Measurements from ENCODE around the gene SPACA5B.
"Not testable (repeated sequence)": the region's sequence is repeated elsewhere in the genome, so short reads cannot be mapped to it uniquely, and the experiment has no call there.

SPACA5B gene

GRCh38 chrX:48130326-48130725, at the start of gene SPACA5B:
Gene SPACA5B (plus strand): TSS chrX:48130626. CDS start chrX:48130688, 62 bp downstream.
- H3K9me3 Mint-ChIP-seq (ENCODE audit: low read depth); H3K27ac Mint-ChIP-seq; H3K36me3 Mint-ChIP-seq; H3K4me1 Mint-ChIP-seq (ENCODE audit: low read depth); H3K27me3 Mint-ChIP-seq; H3K4me3 Mint-ChIP-seq: not testable (repeated sequence)

DNA sequence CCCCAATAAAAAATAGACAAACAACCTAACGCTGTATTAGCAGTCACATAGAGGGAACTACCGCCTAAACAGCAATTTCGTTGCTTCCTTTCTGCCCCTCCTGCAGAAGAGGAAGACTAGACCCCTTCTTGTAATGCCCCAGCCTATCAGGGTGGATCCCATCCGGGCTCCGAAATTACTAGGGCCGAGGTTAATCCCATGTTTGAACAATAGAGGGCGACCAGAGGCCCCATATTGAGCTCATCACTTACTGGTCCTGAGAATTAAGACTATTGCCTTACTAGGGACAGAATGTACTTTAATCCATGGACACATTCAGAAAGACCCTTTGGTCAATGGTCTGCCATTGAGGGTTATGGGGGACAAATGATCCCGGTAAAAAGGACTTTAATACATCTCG, 47.2 kb upstream of the SPACA5B start:
- Mint-ChIP-seq H3K4me3 (no peak overlapping the region), H3K27ac (no peak overlapping the region), H3K36me3 (no peaks in the 10 kb centered on the region), H3K4me1 (ENCODE audit: low read depth) (no peaks in the 10 kb centered on the region), H3K27me3 (no peaks in the 10 kb centered on the region), H3K9me3 (ENCODE audit: low read depth) (no peaks in the 10 kb centered on the region)

DNA sequence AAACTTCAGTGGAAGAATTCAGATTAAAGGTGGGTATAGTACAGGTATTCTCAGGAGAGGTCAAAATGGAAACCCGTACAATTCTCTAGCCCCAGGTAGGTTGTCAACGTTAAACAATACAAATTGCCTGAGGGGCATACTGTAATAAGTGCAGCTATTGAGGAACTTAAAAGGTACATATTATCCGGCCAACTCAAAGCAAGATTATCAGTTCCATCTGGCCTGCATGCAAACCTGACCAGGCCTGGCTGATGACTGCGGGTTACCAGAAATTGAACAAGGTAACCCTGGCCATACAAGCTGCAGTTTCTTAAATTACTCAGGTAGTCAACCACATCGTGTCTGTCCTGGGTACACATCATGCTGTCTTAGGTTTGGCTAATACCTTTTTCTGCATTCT, 46.7 kb upstream of the SPACA5B start:
- no peaks in the 10 kb centered on the region for H3K27me3 Mint-ChIP-seq
- H3K9me3 Mint-ChIP-seq (ENCODE audit: low read depth) = no peaks in the 10 kb centered on the region
- H3K4me1 Mint-ChIP-seq (ENCODE audit: low read depth) = no peaks in the 10 kb centered on the region
- no peak overlapping the region for H3K27ac Mint-ChIP-seq
- no peak overlapping the region for H3K4me3 Mint-ChIP-seq
- H3K36me3 Mint-ChIP-seq = no peaks in the 10 kb centered on the region

DNA sequence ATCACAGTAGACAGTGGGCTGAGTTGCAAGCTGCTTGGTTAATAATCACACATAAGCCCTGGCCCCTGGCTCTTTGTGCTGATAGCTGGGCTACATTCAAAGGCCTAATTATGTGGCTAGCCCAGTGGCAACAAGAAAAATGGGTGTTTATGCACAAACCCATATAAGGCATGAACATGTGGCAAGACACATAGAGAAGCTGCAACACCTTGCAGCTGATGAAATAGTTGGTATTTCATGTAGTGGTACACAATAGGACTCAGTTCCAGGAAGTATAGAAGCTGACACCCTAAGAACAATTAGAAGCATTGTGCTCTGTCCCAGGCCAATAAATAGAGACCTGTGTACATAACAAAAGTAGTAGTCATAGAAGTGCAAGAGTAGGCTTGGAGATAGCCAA, 44.3 kb upstream of the SPACA5B start:
- Mint-ChIP-seq H3K27me3 (no peaks in the 10 kb centered on the region), H3K36me3 (no peaks in the 10 kb centered on the region), H3K9me3 (ENCODE audit: low read depth) (no peaks in the 10 kb centered on the region), H3K27ac (no peak overlapping the region), H3K4me3 (no peak overlapping the region), H3K4me1 (ENCODE audit: low read depth) (no peaks in the 10 kb centered on the region)

DNA sequence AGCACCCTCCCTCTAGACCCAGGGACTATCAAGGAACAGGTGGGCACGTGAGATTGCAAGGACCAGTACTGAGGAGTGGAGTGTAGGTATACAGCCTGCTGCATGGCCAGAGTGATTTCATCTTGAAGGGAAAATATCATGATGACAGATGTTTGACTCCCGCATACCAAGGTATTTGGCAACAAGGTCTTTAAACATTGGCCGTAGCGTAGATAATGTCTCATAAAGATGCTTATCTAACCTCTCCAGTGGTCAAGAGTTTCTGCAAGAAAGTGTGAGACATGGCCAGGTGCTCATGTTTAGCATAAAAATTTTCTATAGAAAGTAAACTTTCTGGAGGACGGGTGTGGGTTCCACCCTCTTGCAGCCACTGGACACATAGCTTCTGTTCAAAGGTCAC, 40.3 kb upstream of the SPACA5B start:
- Mint-ChIP-seq H3K9me3 (ENCODE audit: low read depth) (no peaks in the 10 kb centered on the region), H3K4me3 (no peak overlapping the region), H3K27me3 (no peaks in the 10 kb centered on the region), H3K36me3 (no peaks in the 10 kb centered on the region), H3K27ac (no peak overlapping the region), H3K4me1 (ENCODE audit: low read depth) (no peaks in the 10 kb centered on the region)

DNA sequence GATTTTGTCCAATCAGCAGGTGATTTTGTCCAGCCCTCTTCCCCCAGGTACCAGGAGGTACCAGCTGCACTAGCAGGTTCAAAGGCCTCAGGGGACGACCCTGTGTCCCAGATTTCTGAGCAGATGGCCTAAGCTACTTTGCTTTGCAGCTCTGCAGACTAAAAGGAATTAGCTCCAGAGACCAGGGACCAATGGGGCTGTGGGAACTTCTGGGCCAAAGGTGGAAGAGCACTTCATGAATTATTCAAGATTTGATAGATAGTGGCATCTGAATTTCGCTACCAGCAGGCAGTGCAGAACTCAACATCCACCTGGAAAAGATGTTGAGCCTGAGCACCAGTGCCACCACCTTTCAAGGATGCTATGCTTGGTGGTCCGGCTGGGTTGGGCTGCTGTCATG, 37.9 kb upstream of the SPACA5B start:
- not testable (repeated sequence) for H3K4me1 Mint-ChIP-seq (ENCODE audit: low read depth); H3K27ac Mint-ChIP-seq; H3K36me3 Mint-ChIP-seq; H3K4me3 Mint-ChIP-seq; H3K9me3 Mint-ChIP-seq (ENCODE audit: low read depth); H3K27me3 Mint-ChIP-seq

- Mint-ChIP-seq H3K9me3 (ENCODE audit: low read depth) (no peaks in the 10 kb centered on the region), H3K27ac (no peak overlapping the region), H3K36me3 (no peaks in the 10 kb centered on the region), H3K4me1 (ENCODE audit: low read depth) (peaks cover 1% of the 10 kb centered on the region), H3K4me3 (no peak overlapping the region), H3K27me3 (no peaks in the 10 kb centered on the region)
Measured at GRCh38 chrX:48101443-48101842, 29.0 kb upstream of the SPACA5B start.

DNA sequence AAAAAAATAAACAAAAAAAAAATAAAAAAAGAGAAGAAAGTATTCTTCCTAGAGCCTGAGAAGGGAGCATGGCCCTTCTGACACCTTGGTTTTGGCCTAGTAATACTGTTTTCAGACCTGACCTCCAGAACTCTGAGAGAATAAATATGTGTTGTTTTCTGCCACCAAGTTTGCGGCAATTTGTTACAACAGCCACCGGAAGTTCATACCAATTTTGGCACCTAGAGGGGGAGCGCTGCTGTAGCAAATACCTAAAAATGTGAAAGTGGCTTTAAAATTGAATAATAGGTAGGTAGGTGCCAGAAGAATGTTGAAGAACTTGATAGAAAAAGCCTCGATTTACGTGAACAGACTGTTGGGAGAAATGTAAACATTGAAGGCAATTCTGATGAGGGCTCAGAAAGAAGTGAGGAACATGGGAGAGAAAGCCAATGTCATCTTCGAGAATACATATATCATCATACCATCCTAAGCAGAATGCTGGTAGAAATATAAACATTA, 27.5 kb upstream of the SPACA5B start:
- Mint-ChIP-seq H3K9me3 (ENCODE audit: low read depth) (no peaks in the 10 kb centered on the region), H3K4me3 (no peak overlapping the region), H3K27me3 (no peaks in the 10 kb centered on the region)

GRCh38 chrX:48107717-48108116, 22.7 kb upstream of the SPACA5B start:
- Mint-ChIP-seq H3K36me3 (no peaks in the 10 kb centered on the region), H3K4me3 (no peak overlapping the region), H3K27me3 (no peaks in the 10 kb centered on the region), H3K4me1 (ENCODE audit: low read depth) (peaks cover 1% of the 10 kb centered on the region), H3K27ac (no peak overlapping the region), H3K9me3 (ENCODE audit: low read depth) (no peaks in the 10 kb centered on the region)

More for the DNA sequence above, 27.5 kb upstream of the SPACA5B start:
- peaks cover 1% of the 10 kb centered on the region for H3K4me1 Mint-ChIP-seq (ENCODE audit: low read depth)
- H3K27ac Mint-ChIP-seq = no peak overlapping the region
- no peaks in the 10 kb centered on the region for H3K36me3 Mint-ChIP-seq

DNA sequence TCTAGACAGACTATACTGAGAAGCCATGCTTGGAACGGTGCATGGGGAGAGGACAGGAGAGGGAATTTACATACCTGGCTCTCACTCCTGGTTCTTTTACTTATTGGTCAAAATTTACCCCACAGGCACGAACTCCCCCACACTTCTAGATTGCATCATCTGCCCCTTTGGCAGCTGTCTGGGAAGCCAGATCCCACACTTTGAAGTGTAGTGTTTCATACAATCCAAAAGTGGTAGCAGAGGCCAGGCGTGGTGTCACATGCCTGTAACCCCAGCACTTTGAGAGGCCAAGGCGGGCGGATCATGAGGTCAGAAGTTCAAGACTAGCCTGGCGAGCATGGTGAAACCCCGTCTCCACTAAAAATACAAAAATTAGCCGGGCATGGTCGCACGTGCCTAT, 5.1 kb upstream of the SPACA5B start:
- H3K36me3 Mint-ChIP-seq; H3K4me1 Mint-ChIP-seq (ENCODE audit: low read depth); H3K27me3 Mint-ChIP-seq; H3K9me3 Mint-ChIP-seq (ENCODE audit: low read depth); H3K4me3 Mint-ChIP-seq; H3K27ac Mint-ChIP-seq: not testable (repeated sequence)

GRCh38 chrX:48132308-48132844, 1.9 kb downstream of the SPACA5B start:
- H3K27ac Mint-ChIP-seq; H3K4me1 Mint-ChIP-seq (ENCODE audit: low read depth); H3K4me3 Mint-ChIP-seq; H3K9me3 Mint-ChIP-seq (ENCODE audit: low read depth); H3K27me3 Mint-ChIP-seq; H3K36me3 Mint-ChIP-seq: not testable (repeated sequence)

GRCh38 chrX:48139076-48139475, 8.7 kb downstream of the SPACA5B start:
- not testable (repeated sequence) for H3K4me3 Mint-ChIP-seq; H3K27me3 Mint-ChIP-seq; H3K9me3 Mint-ChIP-seq (ENCODE audit: low read depth); H3K27ac Mint-ChIP-seq; H3K36me3 Mint-ChIP-seq
- peaks cover 14% of the 10 kb centered on the region for H3K4me1 Mint-ChIP-seq (ENCODE audit: low read depth)

- not testable (repeated sequence) for H3K27me3 Mint-ChIP-seq; H3K4me3 Mint-ChIP-seq; H3K27ac Mint-ChIP-seq; H3K36me3 Mint-ChIP-seq; H3K9me3 Mint-ChIP-seq (ENCODE audit: low read depth)
- H3K4me1 Mint-ChIP-seq (ENCODE audit: low read depth) = peaks cover 22% of the 10 kb centered on the region
Measured at GRCh38 chrX:48141810-48142508, 11.5 kb downstream of the SPACA5B start.

DNA sequence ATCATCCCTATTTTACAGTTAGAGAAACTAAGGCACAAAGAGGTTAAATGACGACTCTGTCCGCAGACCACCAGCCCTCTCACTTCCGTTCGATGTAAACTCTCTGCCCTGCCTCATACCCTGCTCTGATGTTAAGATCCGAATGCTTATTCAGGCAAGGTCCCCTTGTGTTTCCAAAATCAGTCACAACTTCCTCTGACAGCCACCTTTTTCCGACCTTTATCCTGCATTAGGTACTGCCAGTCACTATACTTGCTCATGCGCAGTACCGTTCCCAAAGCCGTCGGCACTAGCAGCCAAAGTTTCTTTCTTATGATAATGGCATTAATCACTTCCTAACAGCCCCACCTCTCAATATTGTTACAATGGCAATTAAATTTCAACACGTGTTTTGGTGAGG, 12.3 kb downstream of the SPACA5B start:
- peak overlapping the region; percentile 65 for H3K4me3 Mint-ChIP-seq
- H3K27me3 Mint-ChIP-seq; H3K9me3 Mint-ChIP-seq (ENCODE audit: low read depth); H3K36me3 Mint-ChIP-seq: not testable (repeated sequence)
- peak overlapping the region; percentile 51 for H3K27ac Mint-ChIP-seq
- H3K4me1 Mint-ChIP-seq (ENCODE audit: low read depth) = peaks cover 22% of the 10 kb centered on the region

DNA sequence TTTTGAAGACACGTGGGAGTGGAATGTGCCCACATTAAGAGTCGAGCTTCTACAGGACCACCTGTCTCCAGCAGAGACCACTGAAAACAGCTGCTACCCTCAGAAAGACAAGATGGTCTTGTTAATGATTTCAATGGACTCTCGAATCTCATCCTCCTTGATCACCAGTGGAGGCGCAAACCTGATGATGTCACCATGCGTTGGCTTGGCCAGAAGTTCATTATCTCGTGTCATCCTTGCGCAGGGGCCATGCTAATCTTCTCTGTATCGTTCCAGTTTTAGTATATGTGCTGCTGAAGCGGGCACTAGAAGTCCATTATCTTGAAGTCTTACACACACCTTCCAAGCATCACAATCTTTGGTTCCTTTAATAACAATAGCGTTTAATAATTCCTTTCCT, 23.3 kb downstream of the SPACA5B start:
- no peaks in the 10 kb centered on the region for H3K27me3 Mint-ChIP-seq
- no peaks in the 10 kb centered on the region for H3K36me3 Mint-ChIP-seq
- no peaks in the 10 kb centered on the region for H3K4me1 Mint-ChIP-seq (ENCODE audit: low read depth)
- no peak overlapping the region for H3K27ac Mint-ChIP-seq
- H3K4me3 Mint-ChIP-seq = no peak overlapping the region
- H3K9me3 Mint-ChIP-seq (ENCODE audit: low read depth) = no peaks in the 10 kb centered on the region

DNA sequence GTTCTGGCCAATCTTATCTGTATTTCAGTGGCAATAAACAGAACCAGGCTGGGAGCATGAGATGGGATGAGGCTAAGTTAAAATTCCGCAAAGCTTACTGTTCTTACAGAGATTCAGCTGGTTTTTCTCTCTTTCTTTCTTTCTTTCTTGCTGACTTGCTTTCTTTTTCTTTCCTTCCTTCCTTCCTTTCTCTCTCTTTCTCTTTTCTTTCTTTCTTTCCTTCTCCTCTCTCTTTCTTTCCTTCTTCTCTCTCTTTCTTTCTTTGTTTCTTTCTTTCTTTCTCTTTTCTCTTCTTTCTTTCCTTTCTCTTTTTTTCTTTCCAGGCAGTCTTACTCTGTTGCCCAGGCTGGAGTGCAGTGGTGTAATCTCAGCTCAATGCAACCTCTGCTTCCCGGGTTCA, 24.4 kb downstream of the SPACA5B start:
- H3K4me1 Mint-ChIP-seq (ENCODE audit: low read depth) = no peaks in the 10 kb centered on the region
- no peaks in the 10 kb centered on the region for H3K9me3 Mint-ChIP-seq (ENCODE audit: low read depth)
- no peak overlapping the region for H3K27ac Mint-ChIP-seq
- H3K4me3 Mint-ChIP-seq = no peak overlapping the region
- H3K27me3 Mint-ChIP-seq = no peaks in the 10 kb centered on the region
- H3K36me3 Mint-ChIP-seq = no peaks in the 10 kb centered on the region

All from activated naive CD8-positive, alpha-beta T cell (primary cell).